RWPE2 (cell line): ENCODE data around the gene GSN.

ENCODE experiments used
- ATAC-seq: fragments of 200-7000 bp; cut with Tn5 transposase; 3 replicates; pipeline ENCODE4 v1.9.1; 2021; ENCODE audit warnings: low read depth
- DNase-seq: peaks from one replicate; pipeline ENCODE4 v3.0.0-alpha.2; 2020; ENCODE audit warnings: low spot score
- H3K27ac ChIP-seq: fragments of 450-650 bp; 2 replicates; pipeline ENCODE4 v1.5.1; 2017; ENCODE audit warnings: mild to moderate bottlenecking; ENCODE audit not compliant: poor library complexity, severe bottlenecking
- H3K27me3 ChIP-seq: fragments of 250-450 bp; sonication (Bioruptor Pico); 2 replicates; pipeline ENCODE4 v1.5.1; 2021; ENCODE audit warnings: mild to moderate bottlenecking, moderate library complexity; ENCODE audit not compliant: insufficient read depth, poor library complexity, severe bottlenecking
- H3K36me3 ChIP-seq: fragments of 250-450 bp; sonication (Bioruptor Pico); 2 replicates; pipeline ENCODE4 v1.5.1; 2020; ENCODE audit warnings: low read depth, mild to moderate bottlenecking, moderate library complexity
- H3K4me1 ChIP-seq: fragments of 250-450 bp; sonication (Bioruptor Pico); 2 replicates; pipeline ENCODE4 v1.5.1; 2021; ENCODE audit warnings: mild to moderate bottlenecking, moderate library complexity; ENCODE audit not compliant: insufficient read depth, poor library complexity, severe bottlenecking
- H3K4me3 ChIP-seq: fragments of 250-450 bp; sonication (Bioruptor Pico); 2 replicates; pipeline ENCODE4 v1.5.1; 2021; ENCODE audit warnings: mild to moderate bottlenecking, moderate library complexity; ENCODE audit not compliant: severe bottlenecking
- H3K9me3 ChIP-seq: fragments of 250-450 bp; sonication (Bioruptor Pico); 2 replicates; pipeline ENCODE4 v1.5.1; 2021; ENCODE audit warnings: mild to moderate bottlenecking, moderate library complexity; ENCODE audit not compliant: severe bottlenecking
- CTCF ChIP-seq: fragments of 450-650 bp; IDR thresholded peaks from one replicate; pipeline ENCODE4 v1.5.1; 2017; ENCODE audit warnings: mild to moderate bottlenecking, moderate library complexity; ENCODE audit not compliant: poor library complexity, severe bottlenecking

GSN gene

GRCh38 chr9:121261755-121262154, 6.2 kb upstream of the GSN start:
- no peak for TF ChIP-seq CTCF
- no peak overlapping the region for H3K27ac ChIP-seq
- H3K4me1 ChIP-seq: peaks cover 2% of the 10 kb centered on the region
- no peak for ATAC-seq
- DNase-seq: no peak
- H3K27me3 ChIP-seq: no peaks in the 10 kb centered on the region
- H3K9me3 ChIP-seq: no peaks in the 10 kb centered on the region
- H3K4me3 ChIP-seq: no peak overlapping the region
- H3K36me3 ChIP-seq: no peaks in the 10 kb centered on the region

- H3K27me3 ChIP-seq: no peaks in the 10 kb centered on the region
- no peak for TF ChIP-seq CTCF
- H3K9me3 ChIP-seq: no peaks in the 10 kb centered on the region
- no peak overlapping the region for H3K4me3 ChIP-seq
- no peak overlapping the region for H3K27ac ChIP-seq
- H3K4me1 ChIP-seq: peaks cover 2% of the 10 kb centered on the region
- no peak for ATAC-seq
- H3K36me3 ChIP-seq: no peaks in the 10 kb centered on the region
- no peak for DNase-seq
Observed at GRCh38 chr9:121262423-121262822, 5.5 kb upstream of the GSN start.

- ATAC-seq (no peak), DNase-seq (no peak)
- H3K4me3 ChIP-seq: no peak overlapping the region
- H3K4me1 ChIP-seq: peaks cover 2% of the 10 kb centered on the region
- no peaks in the 10 kb centered on the region for H3K27me3 ChIP-seq
- no peaks in the 10 kb centered on the region for H3K9me3 ChIP-seq
- no peaks in the 10 kb centered on the region for H3K36me3 ChIP-seq
- no peak overlapping the region for H3K27ac ChIP-seq
- no peak for TF ChIP-seq CTCF
Observed at GRCh38 chr9:121262953-121263352, 5.0 kb upstream of the GSN start.

- ATAC-seq (no peak), DNase-seq (no peak)
- no peak for TF ChIP-seq CTCF
- Histone ChIP-seq H3K4me1 (peaks cover 13% of the 10 kb centered on the region), H3K27ac (no peak overlapping the region), H3K27me3 (no peaks in the 10 kb centered on the region), H3K9me3 (no peaks in the 10 kb centered on the region), H3K36me3 (no peaks in the 10 kb centered on the region), H3K4me3 (no peak overlapping the region)
Observed at GRCh38 chr9:121266356-121266755, 1.6 kb upstream of the GSN start.

- no peaks in the 10 kb centered on the region for H3K9me3 ChIP-seq
- no peaks in the 10 kb centered on the region for H3K27me3 ChIP-seq
- no peak for DNase-seq
- H3K4me3 ChIP-seq: no peak overlapping the region
- no peak overlapping the region for H3K27ac ChIP-seq
- no peak for TF ChIP-seq CTCF
- peaks cover 13% of the 10 kb centered on the region for H3K4me1 ChIP-seq
- no peak for ATAC-seq
- no peaks in the 10 kb centered on the region for H3K36me3 ChIP-seq
Observed at GRCh38 chr9:121266906-121267650, 884 bp upstream of the GSN start.
